Effector memory CD8-positive, alpha-beta T cell (primary cell): ENCODE data around the gene CCDC127.

Source experiments
- ATAC-seq: fragments of 150-1000 bp; cut with Tn5 transposase; replicated peaks from 2 replicates; pipeline ENCODE4 v1.10.0; 2021; ENCODE audit warnings: mild to moderate bottlenecking, moderate library complexity
- DNase-seq, 3 experiments: peaks; one replicate each; pipeline ENCODE4 v3.0.0; 2021
- H3K27ac Mint-ChIP-seq, 2 donors: one replicate each; pipeline ENCODE4 v1.8.0; 2022; ENCODE audit warnings: mild to moderate bottlenecking in 2 of 2, mixed read lengths in 2 of 2, moderate library complexity in 2 of 2
- H3K27me3 Mint-ChIP-seq, 2 donors: one replicate each; pipeline ENCODE4 v1.8.0; 2022; ENCODE audit warnings: mixed read lengths in 2 of 2
- H3K36me3 Mint-ChIP-seq: one replicate; pipeline ENCODE4 v1.8.0; 2022; ENCODE audit warnings: mild to moderate bottlenecking, moderate library complexity, mixed read lengths; ENCODE audit not compliant: insufficient read depth
- H3K4me1 Mint-ChIP-seq, 2 donors: one replicate each; pipeline ENCODE4 v1.8.0; 2022; ENCODE audit warnings: low read depth in 2 of 2, mixed read lengths in 2 of 2
- H3K4me3 Mint-ChIP-seq, 2 donors: one replicate each; pipeline ENCODE4 v1.8.0; 2022; ENCODE audit warnings: mild to moderate bottlenecking in 2 of 2, mixed read lengths in 2 of 2, moderate library complexity in 2 of 2
- H3K9me3 Mint-ChIP-seq, 2 donors: one replicate each; pipeline ENCODE4 v1.8.0; 2022; ENCODE audit warnings: mixed read lengths in 2 of 2

Gene CCDC127

DNA sequence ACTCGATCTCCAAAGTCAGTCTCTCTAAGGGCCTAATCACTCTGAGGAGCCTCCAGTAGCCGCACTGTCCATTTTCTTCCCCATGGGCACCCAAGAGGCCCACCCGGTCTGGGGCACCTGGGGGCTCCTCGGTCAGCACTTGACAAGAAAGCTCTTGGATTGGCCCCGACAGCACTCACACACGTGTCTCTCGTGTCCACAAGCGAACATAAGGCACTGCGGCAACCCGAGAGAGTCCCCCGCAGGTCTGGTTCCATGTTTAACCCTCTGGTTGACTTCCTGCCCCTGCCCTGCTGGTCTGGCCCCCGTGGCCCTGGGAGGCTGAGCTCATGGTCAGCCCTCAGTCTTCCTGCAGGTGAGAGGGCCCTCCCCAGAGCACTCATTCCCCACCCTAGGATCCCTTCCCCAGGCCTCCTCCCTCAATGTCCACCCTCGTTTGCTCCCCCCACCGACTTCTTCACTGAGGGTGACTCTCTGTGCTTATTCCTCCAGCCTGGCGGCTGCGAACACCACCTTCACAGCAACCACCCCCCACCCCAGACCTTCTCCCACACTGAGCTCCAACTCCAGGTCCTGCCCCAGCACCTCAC, 43.0 kb downstream of the CCDC127 start:
- H3K4me1 Mint-ChIP-seq, result peaks cover 0 to 2% of the 10 kb centered on the region in 2 donors
- no peak for ATAC-seq
- H3K27me3 Mint-ChIP-seq, result peaks cover 30 to 48% of the 10 kb centered on the region in 2 donors
- DNase-seq, result no peak
- H3K9me3 Mint-ChIP-seq, result no peaks in the 10 kb centered on the region
- H3K36me3 Mint-ChIP-seq, result no peaks in the 10 kb centered on the region
- no peak overlapping the region for H3K27ac Mint-ChIP-seq
- no peak overlapping the region for H3K4me3 Mint-ChIP-seq

DNA sequence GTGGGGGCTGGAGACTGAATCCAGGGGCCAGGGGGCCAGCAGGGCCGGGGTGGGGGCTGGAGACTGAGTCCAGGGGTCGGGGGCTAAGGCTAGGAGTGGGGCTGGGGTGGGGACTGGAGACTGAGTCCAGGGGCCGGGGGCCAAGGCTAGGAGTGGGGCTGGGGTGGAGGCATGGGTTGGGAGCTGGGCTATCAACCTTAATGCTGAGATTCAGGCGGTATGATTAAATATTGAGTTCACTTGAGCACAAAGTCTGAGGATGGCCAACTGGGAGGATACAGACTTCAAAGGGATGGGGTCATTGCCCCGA, 43.7 kb downstream of the CCDC127 start:
- no peak overlapping the region for H3K27ac Mint-ChIP-seq
- H3K4me1 Mint-ChIP-seq, result peaks cover 0 to 2% of the 10 kb centered on the region in 2 donors
- H3K36me3 Mint-ChIP-seq, result no peaks in the 10 kb centered on the region
- DNase-seq (no peak), ATAC-seq (no peak)
- no peak overlapping the region for H3K4me3 Mint-ChIP-seq
- H3K9me3 Mint-ChIP-seq, result no peaks in the 10 kb centered on the region
- peaks cover 24 to 41% of the 10 kb centered on the region in 2 donors for H3K27me3 Mint-ChIP-seq

DNA sequence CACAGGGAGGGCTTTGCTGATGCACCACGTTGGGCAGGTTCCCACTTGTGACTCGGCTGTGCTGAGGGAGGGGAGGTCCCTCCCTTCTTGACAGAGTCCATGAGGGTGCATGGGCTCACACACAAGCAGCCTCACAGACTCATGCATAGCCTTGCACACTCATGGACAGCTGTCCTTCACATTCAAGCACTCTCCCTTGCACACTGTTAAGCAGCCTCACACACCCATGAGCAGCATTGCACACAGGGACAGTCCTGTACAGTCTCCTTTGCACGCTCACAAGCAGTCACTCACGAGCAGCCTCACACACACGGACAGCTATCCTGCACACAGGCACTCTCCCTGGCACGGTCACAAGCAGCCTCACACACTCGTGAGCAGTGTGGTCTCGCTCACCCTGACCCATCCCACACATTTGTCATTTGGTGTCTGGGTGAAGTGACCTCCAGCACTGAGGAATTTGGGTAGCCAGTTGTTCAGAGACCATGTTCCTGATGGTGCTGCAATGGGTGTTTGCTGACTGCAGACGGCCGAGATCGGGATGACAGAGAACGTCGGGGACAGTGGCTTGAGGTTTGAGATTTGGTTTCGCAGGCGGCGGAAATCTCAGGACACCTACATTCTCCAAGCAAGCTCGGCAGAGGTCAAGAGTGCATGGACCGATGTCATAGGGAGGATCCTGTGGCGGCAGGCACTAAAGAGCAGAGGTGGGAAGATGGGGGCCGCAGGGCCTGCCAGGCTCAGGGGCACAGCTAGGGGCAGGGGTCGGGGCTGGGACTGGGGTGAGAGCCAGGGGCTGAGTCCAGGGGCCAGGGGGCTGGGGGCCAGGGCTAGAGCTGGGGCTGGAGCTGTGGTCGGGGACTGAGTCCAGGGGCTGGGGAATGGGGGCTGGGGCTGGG, 44.3 kb downstream of the CCDC127 start:
- DNase-seq, result no peak
- H3K4me1 Mint-ChIP-seq, result peaks cover 0 to 2% of the 10 kb centered on the region in 2 donors
- ATAC-seq, result no peak
- no peaks in the 10 kb centered on the region for H3K9me3 Mint-ChIP-seq
- no peak overlapping the region for H3K27ac Mint-ChIP-seq
- peaks cover 24 to 38% of the 10 kb centered on the region in 2 donors for H3K27me3 Mint-ChIP-seq
- H3K4me3 Mint-ChIP-seq, result no peak overlapping the region
- H3K36me3 Mint-ChIP-seq, result no peaks in the 10 kb centered on the region

DNA sequence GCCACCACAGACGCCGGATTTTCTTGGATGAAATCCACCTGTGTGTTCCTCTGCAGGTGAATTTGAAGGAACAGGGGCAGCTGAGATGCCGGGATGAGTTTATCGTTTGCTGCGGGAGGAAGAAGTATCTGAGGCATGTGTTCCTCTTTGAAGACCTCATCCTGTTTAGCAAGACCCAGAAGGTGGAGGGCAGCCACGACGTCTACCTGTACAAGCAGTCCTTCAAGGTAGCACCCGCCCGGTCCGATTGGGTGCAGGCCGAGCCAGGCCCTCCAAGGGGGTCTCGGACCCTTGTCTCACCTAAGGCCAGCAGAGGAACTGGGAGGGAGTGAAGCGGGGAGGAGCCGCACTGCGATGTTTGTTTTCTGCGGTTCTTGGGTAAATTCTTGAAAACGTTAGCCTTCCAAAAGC, 45.1 kb downstream of the CCDC127 start:
- no peaks in the 10 kb centered on the region for H3K9me3 Mint-ChIP-seq
- DNase-seq, result no peak
- no peak overlapping the region for H3K4me3 Mint-ChIP-seq
- peaks cover 18 to 38% of the 10 kb centered on the region in 2 donors for H3K27me3 Mint-ChIP-seq
- peaks cover 0 to 2% of the 10 kb centered on the region in 2 donors for H3K4me1 Mint-ChIP-seq
- no peaks in the 10 kb centered on the region for H3K36me3 Mint-ChIP-seq
- H3K27ac Mint-ChIP-seq, result no peak overlapping the region
- no peak for ATAC-seq

DNA sequence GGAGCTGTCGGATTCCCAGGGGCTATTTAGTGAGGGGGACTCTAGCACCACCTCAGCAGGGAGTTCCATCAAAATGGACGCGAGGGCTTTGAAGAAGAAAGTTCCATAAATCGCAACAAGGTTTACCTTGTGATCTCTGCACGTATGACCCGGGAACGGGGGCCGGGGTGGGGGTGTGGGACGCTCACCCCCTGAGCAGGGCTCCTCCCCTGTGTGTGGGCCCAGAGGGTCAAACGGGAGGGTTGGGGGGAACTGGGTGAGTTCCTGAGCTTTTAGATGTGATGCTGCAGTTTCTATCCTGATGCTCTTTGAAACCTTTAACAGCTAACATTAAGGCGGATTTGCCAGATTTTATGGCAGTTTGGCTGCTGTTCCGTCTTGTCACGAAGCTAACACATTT, 45.5 kb downstream of the CCDC127 start:
- H3K4me3 Mint-ChIP-seq, result no peak overlapping the region
- H3K36me3 Mint-ChIP-seq, result no peaks in the 10 kb centered on the region
- peaks cover 0 to 2% of the 10 kb centered on the region in 2 donors for H3K4me1 Mint-ChIP-seq
- H3K27me3 Mint-ChIP-seq, result peaks cover 18 to 38% of the 10 kb centered on the region in 2 donors
- ATAC-seq (no peak), DNase-seq (no peak)
- no peak overlapping the region for H3K27ac Mint-ChIP-seq
- no peaks in the 10 kb centered on the region for H3K9me3 Mint-ChIP-seq

DNA sequence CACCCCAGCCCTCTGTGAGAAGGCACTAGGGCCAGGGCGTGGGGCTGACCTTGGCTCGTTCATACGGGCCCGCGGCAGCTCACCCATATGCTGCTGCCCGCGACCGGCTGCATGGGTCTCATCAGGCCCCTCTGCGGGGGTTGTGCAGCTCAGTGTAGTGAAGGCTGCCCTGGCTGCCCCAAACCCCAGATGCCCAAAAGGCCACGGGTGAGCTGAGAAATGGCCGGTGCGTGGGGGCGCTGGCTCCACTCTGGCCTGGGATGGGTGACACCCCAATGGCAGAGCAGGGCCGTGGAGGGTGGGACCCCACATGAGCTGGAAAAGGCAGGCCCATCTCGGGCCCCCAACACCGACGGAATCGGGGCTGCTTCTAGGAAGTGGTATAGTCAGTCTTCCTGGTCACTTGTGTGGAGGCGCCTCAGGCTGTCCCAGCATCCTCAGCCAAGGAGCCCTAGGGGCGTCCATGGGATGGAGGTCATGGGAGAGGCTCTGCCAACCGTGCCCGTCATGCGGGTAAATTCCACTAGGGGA, 46.1 kb downstream of the CCDC127 start:
- Mint-ChIP-seq H3K4me1 (peaks cover 0 to 2% of the 10 kb centered on the region in 2 donors), H3K9me3 (no peaks in the 10 kb centered on the region), H3K27ac (no peak overlapping the region), H3K27me3 (peaks cover 13 to 38% of the 10 kb centered on the region in 2 donors), H3K36me3 (no peaks in the 10 kb centered on the region), H3K4me3 (no peak overlapping the region)
- no peak for ATAC-seq
- no peak for DNase-seq

DNA sequence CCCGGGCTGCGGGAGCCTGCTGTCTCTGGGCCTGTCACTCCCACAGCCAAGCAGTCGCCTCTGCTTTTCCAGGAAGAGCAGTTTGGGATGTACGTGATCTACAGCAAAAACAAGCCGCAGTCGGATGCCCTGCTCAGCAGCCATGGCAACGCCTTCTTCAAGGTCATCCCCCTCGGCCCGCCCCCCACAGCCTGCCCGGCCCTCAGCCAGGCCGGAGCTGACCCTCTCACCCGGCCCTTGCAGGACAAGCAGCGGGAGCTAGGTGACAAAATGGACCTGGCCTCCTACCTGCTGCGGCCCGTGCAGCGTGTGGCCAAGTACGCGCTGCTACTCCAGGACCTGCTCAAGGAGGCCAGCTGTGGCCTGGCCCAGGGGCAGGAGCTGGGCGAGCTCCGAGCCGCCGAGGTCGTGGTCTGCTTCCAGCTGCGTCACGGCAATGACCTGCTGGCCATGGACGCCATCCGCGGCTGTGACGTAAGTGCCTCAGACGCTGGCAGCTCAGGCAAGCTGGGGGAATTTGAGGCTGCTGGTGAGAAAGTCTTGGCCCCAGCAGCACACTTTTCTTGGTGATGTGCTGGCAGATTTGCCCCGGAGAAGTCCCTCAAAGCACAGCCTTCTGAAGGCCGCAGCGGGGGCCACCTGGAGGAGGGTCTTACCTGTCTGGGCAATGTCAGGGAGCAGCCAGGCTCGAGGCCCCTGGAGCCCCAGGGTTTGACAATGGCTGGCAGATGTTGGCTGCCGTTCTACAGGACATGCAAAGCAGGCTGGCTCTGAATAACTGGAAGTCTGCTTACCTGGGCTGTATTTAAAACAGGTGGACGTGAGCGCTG, 46.8 kb downstream of the CCDC127 start:
- Mint-ChIP-seq H3K9me3 (no peaks in the 10 kb centered on the region), H3K4me3 (no peak overlapping the region), H3K4me1 (peaks cover 0 to 2% of the 10 kb centered on the region in 2 donors), H3K27ac (no peak overlapping the region), H3K36me3 (no peaks in the 10 kb centered on the region), H3K27me3 (peaks cover 13 to 38% of the 10 kb centered on the region in 2 donors)
- DNase-seq (no peak), ATAC-seq (no peak)

DNA sequence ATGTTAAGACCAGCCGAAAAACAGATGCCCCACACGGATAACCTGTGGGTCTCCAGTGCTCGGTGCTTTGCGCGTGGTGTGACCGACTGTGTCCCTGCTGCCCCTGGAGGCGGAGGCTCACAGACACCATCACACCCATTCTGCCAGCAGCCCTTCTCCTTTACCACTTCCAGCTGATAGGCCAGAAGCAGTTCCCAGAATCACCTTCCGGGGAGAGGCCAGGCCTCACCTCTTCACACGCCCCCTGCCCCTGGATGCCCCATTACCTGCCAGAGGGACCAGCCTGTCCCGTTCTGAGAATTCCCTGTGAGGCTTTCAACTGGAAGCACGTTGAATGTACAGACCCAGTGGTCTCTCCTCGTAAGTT, 48.2 kb downstream of the CCDC127 start:
- peaks cover 13 to 27% of the 10 kb centered on the region in 2 donors for H3K27me3 Mint-ChIP-seq
- H3K27ac Mint-ChIP-seq, result no peak overlapping the region
- no peak for ATAC-seq
- H3K4me1 Mint-ChIP-seq, result peaks cover 0 to 2% of the 10 kb centered on the region in 2 donors
- H3K9me3 Mint-ChIP-seq, result no peaks in the 10 kb centered on the region
- DNase-seq, result no peak
- H3K4me3 Mint-ChIP-seq, result no peak overlapping the region
- no peaks in the 10 kb centered on the region for H3K36me3 Mint-ChIP-seq

DNA sequence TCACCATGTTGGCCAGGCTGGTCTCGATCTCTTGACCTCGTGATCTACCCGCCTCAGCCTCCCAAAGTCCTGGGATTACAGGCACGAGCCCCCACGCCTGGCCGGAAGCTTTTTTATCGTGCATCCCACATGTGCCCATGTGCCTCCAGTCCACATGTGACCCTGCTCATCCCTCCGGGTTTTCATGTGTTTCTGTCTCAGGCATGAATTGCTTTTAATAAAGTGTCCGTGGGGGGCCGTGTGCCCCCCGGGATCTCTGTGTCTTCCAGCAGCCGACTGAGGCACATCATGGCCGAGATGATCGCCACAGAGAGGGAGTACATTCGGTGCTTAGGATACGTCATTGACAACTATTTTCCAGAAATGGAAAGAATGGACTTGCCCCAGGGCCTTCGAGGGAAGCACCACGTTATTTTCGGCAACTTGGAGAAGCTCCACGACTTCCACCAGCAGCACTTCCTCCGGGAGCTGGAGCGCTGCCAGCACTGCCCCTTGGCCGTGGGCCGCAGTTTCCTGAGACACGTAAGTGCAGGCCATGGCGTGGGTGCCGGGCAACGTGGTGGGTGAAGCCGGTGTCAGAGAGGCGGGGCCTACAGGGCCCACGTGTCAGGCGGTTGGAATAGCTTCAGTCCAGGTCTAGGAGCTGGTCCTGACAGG, 48.8 kb downstream of the CCDC127 start:
- no peak overlapping the region for H3K4me3 Mint-ChIP-seq
- H3K27me3 Mint-ChIP-seq, result peaks cover 13 to 22% of the 10 kb centered on the region in 2 donors
- no peaks in the 10 kb centered on the region for H3K9me3 Mint-ChIP-seq
- H3K4me1 Mint-ChIP-seq, result peaks cover 0 to 2% of the 10 kb centered on the region in 2 donors
- ATAC-seq (no peak), DNase-seq (no peak)
- H3K27ac Mint-ChIP-seq, result peak overlapping the region in 1 of 2 donors; percentile 74
- H3K36me3 Mint-ChIP-seq, result no peaks in the 10 kb centered on the region

DNA sequence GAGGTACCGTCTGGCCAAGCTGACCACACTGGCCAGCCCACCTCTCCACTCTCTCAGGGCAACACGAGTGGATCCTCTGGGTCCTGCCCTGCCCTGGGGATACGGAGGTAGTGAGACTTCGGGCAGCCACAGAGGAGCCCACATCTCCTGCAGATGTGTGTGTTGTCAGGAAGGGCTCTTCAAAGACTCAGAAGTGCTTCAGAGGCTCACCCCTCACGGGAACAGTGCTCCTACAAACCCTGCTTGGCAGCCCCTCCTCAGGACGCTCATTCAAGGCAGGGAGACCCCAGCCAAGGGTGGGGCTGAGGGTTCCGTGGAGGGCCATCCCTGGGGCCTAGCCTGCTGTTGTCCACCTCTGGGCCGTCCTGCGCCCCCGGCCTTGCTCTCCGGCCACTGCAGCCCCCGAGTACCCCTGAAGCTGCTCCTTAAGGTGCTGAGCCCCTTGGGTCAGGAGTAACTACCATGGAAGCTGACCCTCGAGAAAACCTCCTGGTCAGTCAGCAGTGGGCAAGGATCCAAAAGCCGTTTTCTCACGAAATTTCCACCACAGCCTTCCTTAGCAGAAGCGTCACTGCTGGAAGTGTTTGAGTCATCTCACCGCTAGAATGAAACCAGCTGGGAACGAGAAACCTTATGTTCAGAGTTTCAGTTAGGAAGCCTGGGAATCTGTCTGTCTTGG, 49.8 kb downstream of the CCDC127 start:
- Mint-ChIP-seq H3K4me1 (no peaks in the 10 kb centered on the region), H3K27me3 (peaks cover 7 to 11% of the 10 kb centered on the region in 2 donors), H3K9me3 (no peaks in the 10 kb centered on the region), H3K4me3 (no peak overlapping the region), H3K36me3 (no peaks in the 10 kb centered on the region), H3K27ac (peak overlapping the region in 1 of 2 donors; percentile 74)
- DNase-seq, result no peak
- ATAC-seq, result no peak

DNA sequence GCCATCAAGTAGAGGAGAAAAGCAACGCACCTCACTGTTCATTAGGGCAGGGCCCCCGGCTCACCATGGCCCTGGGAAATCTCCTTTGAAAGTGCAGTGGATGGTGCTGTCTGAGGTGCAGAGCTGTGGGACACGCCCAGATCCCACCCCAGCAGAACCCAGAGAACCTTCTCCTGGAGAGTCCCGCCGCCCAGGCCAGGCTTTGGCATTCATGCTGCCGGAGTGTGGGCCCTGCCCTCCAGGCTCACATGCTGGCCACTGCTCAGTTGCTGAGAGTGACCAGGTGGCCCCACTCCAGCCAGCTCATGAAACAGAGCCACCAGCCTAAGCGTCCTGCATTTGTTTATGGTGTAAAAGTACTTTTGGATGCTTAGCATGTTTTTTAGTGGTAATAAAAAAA, 50.4 kb downstream of the CCDC127 start:
- H3K27me3 Mint-ChIP-seq, result peaks cover 1 to 5% of the 10 kb centered on the region in 2 donors
- H3K9me3 Mint-ChIP-seq, result no peaks in the 10 kb centered on the region
- no peak overlapping the region for H3K27ac Mint-ChIP-seq
- DNase-seq (no peak), ATAC-seq (no peak)
- H3K4me1 Mint-ChIP-seq, result no peaks in the 10 kb centered on the region
- no peaks in the 10 kb centered on the region for H3K36me3 Mint-ChIP-seq
- no peak overlapping the region for H3K4me3 Mint-ChIP-seq

DNA sequence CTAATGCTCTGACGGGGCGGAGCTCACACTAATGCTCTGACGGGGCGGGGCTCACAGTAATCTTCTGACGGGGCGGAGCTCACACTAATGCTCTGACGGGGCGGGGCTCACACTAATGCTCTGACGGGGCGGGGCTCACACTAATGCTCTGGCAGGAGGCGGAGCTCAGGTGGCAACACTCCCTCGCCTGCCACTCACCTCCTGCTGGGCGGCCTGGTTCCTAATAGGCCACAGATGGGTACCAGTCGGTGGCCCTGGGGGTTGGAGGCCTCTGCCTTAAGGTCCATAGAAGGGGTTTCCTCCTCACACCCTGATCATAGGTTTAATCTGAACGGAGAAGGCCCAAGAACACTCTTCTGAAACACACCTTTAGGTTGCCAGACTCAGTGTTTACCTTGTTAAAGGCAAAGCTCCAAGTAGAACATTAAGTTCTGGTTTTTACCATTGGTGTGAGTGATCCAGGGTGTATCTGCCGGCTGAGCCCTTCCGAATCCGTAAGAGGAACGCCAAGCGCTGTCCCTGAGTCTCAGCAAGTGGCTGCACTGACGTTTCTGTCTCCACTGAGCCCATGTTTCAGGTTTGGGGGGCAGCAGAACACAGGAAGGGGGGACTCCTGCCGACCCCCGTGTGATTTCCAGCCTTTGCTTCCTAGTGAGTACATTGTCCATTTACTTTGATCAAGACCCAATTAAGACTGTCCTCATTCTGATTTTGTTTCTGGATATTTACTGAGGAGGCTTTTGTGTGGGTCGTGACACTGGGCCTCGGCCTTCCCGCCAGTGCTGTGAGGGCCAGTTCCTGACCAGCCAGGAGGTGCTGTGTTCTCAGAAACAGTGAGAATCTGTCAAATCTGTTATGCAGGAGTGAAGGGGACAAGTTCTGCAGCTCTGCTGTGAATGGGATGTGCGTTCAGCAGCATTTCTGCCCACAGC, 51.2 kb downstream of the CCDC127 start:
- no peak for ATAC-seq
- no peaks in the 10 kb centered on the region for H3K4me1 Mint-ChIP-seq
- no peak overlapping the region for H3K4me3 Mint-ChIP-seq
- peaks cover 0 to 4% of the 10 kb centered on the region in 2 donors for H3K27me3 Mint-ChIP-seq
- no peaks in the 10 kb centered on the region for H3K36me3 Mint-ChIP-seq
- no peaks in the 10 kb centered on the region for H3K9me3 Mint-ChIP-seq
- DNase-seq, result no peak
- no peak overlapping the region for H3K27ac Mint-ChIP-seq
